ENCODE results near the gene ESR2. TPM values are rescaled to one million over a fixed set of nuclear protein-coding genes. Genes with fewer than 3 reads are reported as not detected.
A peak's percentile ranks its signal among the peaks of the same experiment; 100 is the strongest.

ESR2 gene
- total RNA-seq, 1 experiment from 2014 or later: 87.8 TPM

DNA sequence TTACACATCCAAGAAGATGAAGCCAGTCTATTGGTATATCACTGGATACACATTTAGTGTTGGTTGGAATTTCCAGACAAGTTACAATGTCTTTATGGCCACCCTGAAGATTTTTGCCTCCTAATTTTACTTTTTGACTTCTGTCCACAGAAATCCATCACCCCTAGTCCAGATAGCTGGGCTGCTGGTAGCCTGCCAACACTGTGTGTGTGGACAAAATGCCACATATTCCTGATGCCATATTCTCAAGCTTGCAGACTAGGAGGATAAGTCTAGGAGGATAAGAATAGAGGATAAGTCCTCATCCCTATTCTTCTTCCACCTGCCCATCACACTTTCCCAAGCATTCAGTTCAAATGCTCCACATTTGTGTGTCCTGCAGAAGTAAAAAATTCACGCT lies 4.6 kb downstream of the ESR2 start:
- Histone ChIP-seq H3K4me1 (ENCODE audit: low read length) (peaks cover 46% of the 10 kb centered on the region), H3K9me2 (replicated peaks; ENCODE audit: insufficient read depth, low read length) (no peaks in the 10 kb centered on the region), H4K20me1 (ENCODE audit: insufficient read depth, low read depth, low read length) (no peaks in the 10 kb centered on the region), H3K9ac (ENCODE audit: low read length) (no peak overlapping the region), H3K4me2 (ENCODE audit: low read depth, low read length, poor library complexity, severe bottlenecking) (no peak overlapping the region), H3K27ac (ENCODE audit: low read length) (no peak overlapping the region), H2AFZ (ENCODE audit: low read length) (no peak overlapping the region), H3K79me2 (ENCODE audit: low read length) (no peaks in the 10 kb centered on the region), H3K4me3 (ENCODE audit: low read length) (no peak overlapping the region), H3K36me3 (ENCODE audit: insufficient read depth, low read length) (no peaks in the 10 kb centered on the region), H3K27me3 (ENCODE audit: low read length) (no peaks in the 10 kb centered on the region), H3K9me3 (ENCODE audit: low read length) (no peaks in the 10 kb centered on the region)
- DNase-seq: no peak

DNA sequence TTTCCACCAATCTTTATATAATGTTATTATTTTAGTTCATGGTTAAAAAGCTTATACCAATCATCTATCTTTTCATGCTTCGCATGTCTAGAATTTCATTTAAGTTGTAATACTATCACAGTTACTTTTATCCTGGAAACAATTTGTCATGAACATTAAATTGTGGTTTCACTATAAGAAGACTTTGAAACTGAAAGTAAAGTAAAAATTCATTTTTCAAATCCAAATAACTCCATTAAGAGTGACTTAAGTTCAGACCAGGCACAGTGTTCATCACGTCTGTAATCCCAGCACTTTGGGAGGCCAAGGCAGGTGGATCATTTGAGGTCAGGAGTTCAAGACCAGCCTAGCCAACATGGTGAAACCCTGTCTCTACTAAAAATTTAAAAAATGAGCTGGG lies 12.4 kb downstream of the ESR2 start:
- no peaks in the 10 kb centered on the region for H3K36me3 ChIP-seq (ENCODE audit: insufficient read depth, low read length)
- no peaks in the 10 kb centered on the region for H3K9me3 ChIP-seq (ENCODE audit: low read length)
- H4K20me1 ChIP-seq (ENCODE audit: insufficient read depth, low read depth, low read length): no peaks in the 10 kb centered on the region
- no peaks in the 10 kb centered on the region for H3K9me2 ChIP-seq (replicated peaks; ENCODE audit: insufficient read depth, low read length)
- no peak overlapping the region for H3K9ac ChIP-seq (ENCODE audit: low read length)
- no peak overlapping the region for H3K4me3 ChIP-seq (ENCODE audit: low read length)
- H3K27me3 ChIP-seq (ENCODE audit: low read length): no peaks in the 10 kb centered on the region
- no peak overlapping the region for H2AFZ ChIP-seq (ENCODE audit: low read length)
- no peak overlapping the region for H3K4me2 ChIP-seq (ENCODE audit: low read depth, low read length, poor library complexity, severe bottlenecking)
- peaks cover 4% of the 10 kb centered on the region for H3K4me1 ChIP-seq (ENCODE audit: low read length)
- DNase-seq: no peak
- H3K79me2 ChIP-seq (ENCODE audit: low read length): no peaks in the 10 kb centered on the region
- no peak overlapping the region for H3K27ac ChIP-seq (ENCODE audit: low read length)

DNA sequence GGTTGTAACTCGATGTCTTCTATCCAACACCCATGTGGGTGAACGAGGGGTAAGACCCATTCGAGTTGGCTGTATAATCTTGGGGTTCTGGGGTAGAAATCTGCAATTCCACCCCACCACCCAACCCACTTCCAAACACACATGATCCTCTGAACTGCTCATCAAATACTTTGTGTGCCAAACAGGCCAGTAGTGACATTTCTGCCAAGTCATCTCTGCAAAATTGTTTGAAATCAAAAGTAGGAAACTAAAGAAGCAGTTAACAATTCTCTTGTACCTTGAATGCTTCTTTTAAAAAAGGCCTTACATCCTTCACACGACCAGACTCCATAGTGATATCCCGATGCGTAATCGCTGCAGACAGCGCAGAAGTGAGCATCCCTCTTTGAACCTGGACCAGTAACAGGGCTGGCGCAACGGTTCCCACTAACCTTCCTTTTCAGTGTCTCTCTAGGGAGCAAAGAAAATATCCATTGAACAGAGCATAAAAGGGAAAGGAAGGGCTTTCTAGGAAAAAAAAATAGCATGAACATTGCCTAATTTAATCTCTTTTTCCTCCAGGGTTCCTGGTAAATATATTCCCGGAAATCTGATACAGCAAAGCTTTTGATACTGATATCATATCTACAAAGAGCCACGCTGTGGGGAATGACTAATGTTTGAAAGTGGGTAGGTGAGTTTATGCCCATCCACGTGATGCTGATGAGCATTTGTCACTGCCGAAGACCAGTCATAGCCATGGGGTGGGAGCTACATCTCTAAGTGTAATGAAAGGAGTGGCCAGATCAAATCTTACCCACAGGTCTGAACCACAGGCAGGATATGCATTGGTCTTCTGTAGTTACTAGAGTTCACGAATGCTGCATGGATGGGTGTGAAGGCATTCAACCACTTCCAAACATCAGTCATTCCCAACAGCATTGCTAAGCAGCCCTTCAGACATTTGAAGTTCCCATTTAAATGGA lies 14.2 kb downstream of the ESR2 start:
- Histone ChIP-seq H3K27ac (ENCODE audit: low read length) (no peak overlapping the region), H3K4me2 (ENCODE audit: low read depth, low read length, poor library complexity, severe bottlenecking) (no peak overlapping the region), H3K79me2 (ENCODE audit: low read length) (no peaks in the 10 kb centered on the region), H4K20me1 (ENCODE audit: insufficient read depth, low read depth, low read length) (no peaks in the 10 kb centered on the region), H3K36me3 (ENCODE audit: insufficient read depth, low read length) (no peaks in the 10 kb centered on the region), H3K4me1 (ENCODE audit: low read length) (peaks cover 4% of the 10 kb centered on the region), H2AFZ (ENCODE audit: low read length) (no peak overlapping the region), H3K27me3 (ENCODE audit: low read length) (no peaks in the 10 kb centered on the region), H3K4me3 (ENCODE audit: low read length) (no peak overlapping the region), H3K9ac (ENCODE audit: low read length) (no peak overlapping the region), H3K9me2 (replicated peaks; ENCODE audit: insufficient read depth, low read length) (no peaks in the 10 kb centered on the region), H3K9me3 (ENCODE audit: low read length) (no peaks in the 10 kb centered on the region)
- no peak for DNase-seq

DNA sequence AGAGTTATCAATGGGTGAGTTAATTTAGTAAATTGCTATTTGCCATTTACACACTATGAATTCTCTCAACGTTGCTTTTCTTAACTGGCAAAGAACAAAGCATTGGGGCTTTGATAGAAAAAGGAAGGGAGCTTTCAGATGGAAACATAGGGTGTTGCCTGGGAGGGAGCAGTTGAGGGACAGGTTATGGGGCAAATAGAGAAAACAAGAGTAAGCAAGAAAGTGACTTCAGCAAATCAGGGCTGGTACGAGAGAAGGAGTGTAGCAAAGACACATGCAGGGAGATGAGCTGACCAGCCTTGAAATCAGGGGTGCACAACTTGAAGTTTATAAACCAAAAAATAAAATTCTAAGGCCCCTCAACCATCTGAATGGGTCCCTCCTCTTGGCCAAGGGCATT lies 15.7 kb downstream of the ESR2 start:
- no peaks in the 10 kb centered on the region for H3K27me3 ChIP-seq (ENCODE audit: low read length)
- no peak for DNase-seq
- 0 out of 2 replicates have a peak, but pooled peaks cover 2% of the 10 kb centered on the region for H3K9me3 ChIP-seq (ENCODE audit: low read length)
- H3K27ac ChIP-seq (ENCODE audit: low read length): no peak overlapping the region
- H3K4me3 ChIP-seq (ENCODE audit: low read length): no peak overlapping the region
- no peaks in the 10 kb centered on the region for H3K9me2 ChIP-seq (replicated peaks; ENCODE audit: insufficient read depth, low read length)
- no peak overlapping the region for H3K4me2 ChIP-seq (ENCODE audit: low read depth, low read length, poor library complexity, severe bottlenecking)
- no peaks in the 10 kb centered on the region for H3K36me3 ChIP-seq (ENCODE audit: insufficient read depth, low read length)
- H3K79me2 ChIP-seq (ENCODE audit: low read length): no peaks in the 10 kb centered on the region
- H3K4me1 ChIP-seq (ENCODE audit: low read length): peaks cover 4% of the 10 kb centered on the region
- H3K9ac ChIP-seq (ENCODE audit: low read length): no peak overlapping the region
- H4K20me1 ChIP-seq (ENCODE audit: insufficient read depth, low read depth, low read length): no peaks in the 10 kb centered on the region
- H2AFZ ChIP-seq (ENCODE audit: low read length): no peak overlapping the region

DNA sequence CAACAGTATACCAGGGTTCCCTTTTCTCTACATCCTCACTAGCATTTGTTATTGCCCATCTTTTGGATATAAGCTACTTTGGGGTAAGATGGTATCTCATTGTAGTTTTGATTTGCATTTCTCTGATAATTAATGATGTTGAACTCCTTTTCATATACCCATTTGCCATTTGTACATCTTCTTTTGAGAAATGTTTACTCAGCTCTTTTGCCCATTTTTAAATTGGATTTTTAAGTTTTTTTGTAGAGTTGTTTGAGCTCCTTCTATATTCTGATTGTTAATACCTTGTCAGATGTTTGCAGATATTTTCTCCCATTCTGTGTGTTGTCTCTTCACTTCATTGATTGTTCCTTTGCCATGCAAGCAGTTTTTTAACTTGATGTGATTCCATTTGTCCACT lies 22.2 kb downstream of the ESR2 start:
- 0 out of 2 replicates have a peak, but pooled peaks cover 4% of the 10 kb centered on the region for H3K9me3 ChIP-seq (ENCODE audit: low read length)
- H3K36me3 ChIP-seq (ENCODE audit: insufficient read depth, low read length): no peaks in the 10 kb centered on the region
- no peak overlapping the region for H3K4me2 ChIP-seq (ENCODE audit: low read depth, low read length, poor library complexity, severe bottlenecking)
- peak overlapping the region; percentile 68; the same call in 1 of the 2 replicates for H2AFZ ChIP-seq (ENCODE audit: low read length)
- no peaks in the 10 kb centered on the region for H3K9me2 ChIP-seq (replicated peaks; ENCODE audit: insufficient read depth, low read length)
- H3K79me2 ChIP-seq (ENCODE audit: low read length): no peaks in the 10 kb centered on the region
- no peaks in the 10 kb centered on the region for H3K4me1 ChIP-seq (ENCODE audit: low read length)
- H3K4me3 ChIP-seq (ENCODE audit: low read length): no peak overlapping the region
- H3K27me3 ChIP-seq (ENCODE audit: low read length): no peaks in the 10 kb centered on the region
- H4K20me1 ChIP-seq (ENCODE audit: insufficient read depth, low read depth, low read length): no peaks in the 10 kb centered on the region
- H3K9ac ChIP-seq (ENCODE audit: low read length): no peak overlapping the region
- no peak for DNase-seq
- H3K27ac ChIP-seq (ENCODE audit: low read length): no peak overlapping the region

DNA sequence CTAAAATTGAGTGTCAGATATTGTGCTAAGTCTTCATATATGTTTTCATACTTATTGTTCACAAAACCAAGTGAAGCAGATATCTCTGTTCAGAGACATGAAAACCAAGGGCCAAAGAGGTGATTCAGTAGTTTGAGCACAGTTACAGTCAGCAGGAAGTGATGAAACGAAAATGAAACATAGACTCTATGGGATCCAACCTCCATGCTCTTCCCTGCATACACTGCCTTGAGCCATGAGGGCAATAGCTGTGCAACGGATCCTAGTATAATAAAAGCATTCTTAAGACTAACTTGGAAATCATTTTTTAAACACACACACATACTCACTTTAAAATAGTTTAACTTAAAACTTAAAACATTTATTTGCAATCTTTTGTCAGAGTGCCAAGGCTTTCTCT lies 27.9 kb downstream of the ESR2 start:
- peak overlapping the region; percentile 66 for H2AFZ ChIP-seq (ENCODE audit: low read length)

DNA sequence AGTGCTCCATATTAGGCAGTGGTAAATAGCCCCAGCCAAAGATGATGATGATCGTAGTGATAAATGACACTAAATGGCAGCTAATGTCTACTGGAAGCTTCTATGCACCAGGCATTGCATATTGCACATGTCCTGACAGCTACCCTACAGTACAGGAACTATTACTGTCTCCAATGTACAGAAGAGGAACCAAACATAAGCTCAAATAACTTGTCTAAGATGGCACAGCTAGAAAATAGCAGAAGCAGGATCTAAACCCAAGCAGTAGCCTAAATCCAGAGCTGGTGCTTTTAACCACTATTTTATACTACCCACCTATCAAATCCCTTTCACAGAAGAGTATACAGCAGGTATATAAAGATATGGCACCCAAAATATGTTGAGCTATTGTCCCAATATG lies 28.9 kb downstream of the ESR2 start:
- Histone ChIP-seq H3K9me3 (ENCODE audit: low read length) (no peaks in the 10 kb centered on the region), H3K4me2 (ENCODE audit: low read depth, low read length, poor library complexity, severe bottlenecking) (no peak overlapping the region), H4K20me1 (ENCODE audit: insufficient read depth, low read depth, low read length) (no peaks in the 10 kb centered on the region), H2AFZ (ENCODE audit: low read length) (peak overlapping the region; percentile 66), H3K27ac (ENCODE audit: low read length) (peak overlapping the region; percentile 30; the same call in 1 of the 2 replicates), H3K36me3 (ENCODE audit: insufficient read depth, low read length) (no peaks in the 10 kb centered on the region), H3K27me3 (ENCODE audit: low read length) (no peaks in the 10 kb centered on the region), H3K4me1 (ENCODE audit: low read length) (peaks cover 17% of the 10 kb centered on the region), H3K9me2 (replicated peaks; ENCODE audit: insufficient read depth, low read length) (no peaks in the 10 kb centered on the region), H3K9ac (ENCODE audit: low read length) (no peak overlapping the region), H3K79me2 (ENCODE audit: low read length) (no peaks in the 10 kb centered on the region), H3K4me3 (ENCODE audit: low read length) (no peak overlapping the region)
- DNase-seq: peak; percentile 56

More for the DNA sequence above, 27.9 kb downstream of the ESR2 start:
- no peaks in the 10 kb centered on the region for H3K27me3 ChIP-seq (ENCODE audit: low read length)
- no peaks in the 10 kb centered on the region for H3K9me2 ChIP-seq (replicated peaks; ENCODE audit: insufficient read depth, low read length)
- H3K9ac ChIP-seq (ENCODE audit: low read length): no peak overlapping the region
- peaks cover 17% of the 10 kb centered on the region for H3K4me1 ChIP-seq (ENCODE audit: low read length)
- no peaks in the 10 kb centered on the region for H3K36me3 ChIP-seq (ENCODE audit: insufficient read depth, low read length)
- H3K79me2 ChIP-seq (ENCODE audit: low read length): no peaks in the 10 kb centered on the region
- peak overlapping the region; percentile 2 for H3K4me2 ChIP-seq (ENCODE audit: low read depth, low read length, poor library complexity, severe bottlenecking)
- H4K20me1 ChIP-seq (ENCODE audit: insufficient read depth, low read depth, low read length): no peaks in the 10 kb centered on the region
- no peak overlapping the region for H3K4me3 ChIP-seq (ENCODE audit: low read length)
- DNase-seq: no peak
- H3K9me3 ChIP-seq (ENCODE audit: low read length): no peaks in the 10 kb centered on the region
- peak overlapping the region; percentile 30 for H3K27ac ChIP-seq (ENCODE audit: low read length)

DNA sequence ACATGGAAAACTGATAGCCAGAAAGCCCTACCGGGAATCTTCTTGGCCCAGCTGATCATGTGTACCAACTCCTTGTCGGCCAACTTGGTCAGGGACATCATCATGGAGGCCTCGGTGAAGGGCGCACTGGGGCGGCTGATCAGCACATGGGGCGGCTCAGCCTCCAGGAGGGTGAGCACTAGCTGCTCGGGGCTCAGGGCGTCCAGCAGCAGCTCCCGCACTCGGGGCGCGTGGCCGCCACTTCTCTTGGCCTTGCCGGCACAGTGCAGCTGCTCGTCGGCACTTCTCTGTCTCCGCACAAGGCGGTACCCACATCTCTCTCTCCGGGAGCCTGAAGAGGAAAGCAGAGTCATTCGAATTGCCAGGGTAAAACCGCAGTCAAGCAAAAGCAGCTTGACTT lies 33.8 kb downstream of the ESR2 start:
- peaks cover 6% of the 10 kb centered on the region for H3K4me1 ChIP-seq (ENCODE audit: low read length)
- no peak overlapping the region for H2AFZ ChIP-seq (ENCODE audit: low read length)
- no peak overlapping the region for H3K4me3 ChIP-seq (ENCODE audit: low read length)
- H3K9me3 ChIP-seq (ENCODE audit: low read length): no peaks in the 10 kb centered on the region
- H3K27ac ChIP-seq (ENCODE audit: low read length): no peak overlapping the region
- DNase-seq: no peak
- H3K9ac ChIP-seq (ENCODE audit: low read length): no peak overlapping the region
- no peaks in the 10 kb centered on the region for H4K20me1 ChIP-seq (ENCODE audit: insufficient read depth, low read depth, low read length)
- no peaks in the 10 kb centered on the region for H3K79me2 ChIP-seq (ENCODE audit: low read length)
- H3K36me3 ChIP-seq (ENCODE audit: insufficient read depth, low read length): no peaks in the 10 kb centered on the region
- no peaks in the 10 kb centered on the region for H3K9me2 ChIP-seq (replicated peaks; ENCODE audit: insufficient read depth, low read length)
- no peaks in the 10 kb centered on the region for H3K27me3 ChIP-seq (ENCODE audit: low read length)
- no peak overlapping the region for H3K4me2 ChIP-seq (ENCODE audit: low read depth, low read length, poor library complexity, severe bottlenecking)

Measured in Karpas-422 (cell line).